HUDEP-2 (cell line): ENCODE results near the gene ARL4A.

Experiments
- DNase-seq, 76 experiments: peaks; one replicate each; lab custom pipeline; 2025; ENCODE audit not compliant: unreplicated experiment in 76 of 76; lab: John Stamatoyannopoulos, UW

The ARL4A gene

GRCh38 chr7:12694817-12695216 lies 7.4 kb downstream of the ARL4A start:
- DNase-seq: no peak

GRCh38 chr7:12695965-12696364 lies 8.5 kb downstream of the ARL4A start:
- no peak for DNase-seq

GRCh38 chr7:12699299-12699698 lies 11.9 kb downstream of the ARL4A start:
- no peak for DNase-seq

GRCh38 chr7:12701433-12701832 lies 14.0 kb downstream of the ARL4A start:
- DNase-seq: no peak

GRCh38 chr7:12703881-12704280 lies 16.4 kb downstream of the ARL4A start:
- DNase-seq: no peak

GRCh38 chr7:12705878-12706277 lies 18.4 kb downstream of the ARL4A start:
- DNase-seq: no peak

- no peak for DNase-seq
Measured at GRCh38 chr7:12706900-12707536, 19.6 kb downstream of the ARL4A start.

- DNase-seq: no peak
Measured at GRCh38 chr7:12708314-12708713, 20.9 kb downstream of the ARL4A start.

GRCh38 chr7:12709726-12710502 lies 22.5 kb downstream of the ARL4A start:
- DNase-seq: no peak

GRCh38 chr7:12711124-12711523 lies 23.7 kb downstream of the ARL4A start:
- no peak for DNase-seq

GRCh38 chr7:12712236-12712635 lies 24.8 kb downstream of the ARL4A start:
- no peak for DNase-seq

GRCh38 chr7:12713625-12714378 lies 26.4 kb downstream of the ARL4A start:
- no peak for DNase-seq

GRCh38 chr7:12714379-12714737 lies 26.9 kb downstream of the ARL4A start:
- no peak for DNase-seq

GRCh38 chr7:12715372-12716133 lies 28.1 kb downstream of the ARL4A start:
- peak in 73 of 76 experiments; percentile 32 to 98 (median 82) for DNase-seq

GRCh38 chr7:12716134-12716681 lies 28.8 kb downstream of the ARL4A start:
- DNase-seq: no peak

GRCh38 chr7:12716722-12717121 lies 29.3 kb downstream of the ARL4A start:
- DNase-seq: no peak

- DNase-seq: peak in 68 of 76 experiments; percentile 3 to 85 (median 53)
Measured at GRCh38 chr7:12719141-12719919, 31.9 kb downstream of the ARL4A start.

- no peak for DNase-seq
Measured at GRCh38 chr7:12719981-12720865, 32.8 kb downstream of the ARL4A start.

- peak in 2 of 76 experiments; percentile 5 to 17 for DNase-seq
Measured at GRCh38 chr7:12721286-12721830, 33.9 kb downstream of the ARL4A start.
